Spinal cord (tissue), 10 donors: ENCODE measurements around the gene HLA-B. TPM values are rescaled to one million over a fixed set of nuclear protein-coding genes. Genes with fewer than 3 reads are reported as not detected.
"Not testable (repeated sequence)": the region's sequence is repeated elsewhere in the genome, so short reads cannot be mapped to it uniquely, and the experiment has no call there.

Experiments
- DNase-seq, 6 donors: peaks; one replicate each; pipeline versions ENCODE4 v3.0.0 to v3.0.0-alpha.2; 2013 to 2015; ENCODE audit warnings: low spot score in 6 of 6, low read depth in 4 of 6
- H3K27ac ChIP-seq: one replicate; pipeline ENCODE4 v1.5.1; 2013; ENCODE audit warnings: low read depth, low read length, control low read depth
- H3K27me3 ChIP-seq: one replicate; pipeline ENCODE4 v1.6.1; 2013; ENCODE audit warnings: low read length; ENCODE audit not compliant: control insufficient read depth, insufficient read depth
- H3K36me3 ChIP-seq: one replicate; pipeline ENCODE4 v1.6.1; 2013; ENCODE audit warnings: low read length; ENCODE audit not compliant: control insufficient read depth, insufficient read depth
- H3K4me1 ChIP-seq: one replicate; pipeline ENCODE4 v1.6.1; 2013; ENCODE audit warnings: low read length; ENCODE audit not compliant: control insufficient read depth, insufficient read depth
- H3K4me3 ChIP-seq: one replicate; pipeline ENCODE4 v1.5.1; 2013; ENCODE audit warnings: low read depth, low read length, control low read depth
- H3K9me3 ChIP-seq: one replicate; pipeline ENCODE4 v1.6.1; 2013; ENCODE audit warnings: low read length; ENCODE audit not compliant: control insufficient read depth, insufficient read depth
- WGBS: methylation state at CpG from one replicate; pipeline ENCODE4 v1.1.5; 2013; ENCODE audit warnings: missing lambda C conversion rate; ENCODE audit not compliant: insufficient coverage; 5-methylcytosine and 5-hydroxymethylcytosine counted together
- long read RNA-seq, 4 donors: transcript quantifications; one replicate each; lab custom pipeline, GENCODE V29; 2026
- polyA plus RNA-seq, 2 donors: library from polyadenylated mRNA; unstranded; fragments of 120-200 nt; gene quantifications; one replicate each; pipeline ENCODE4 v1.2.1, GENCODE V29; 2013; ENCODE audit not compliant: insufficient read length in 2 of 2
- total RNA-seq, 2 donors: library from RNA; depleted of rRNA in 1 of 2; stranded (reverse); fragments of 120-200 nt in 1 of 2; fragments of >200 nt in 1 of 2; gene quantifications; one replicate each; pipeline versions ENCODE4 v1.2.3 to v1.2.4, GENCODE V29; 2013 to 2014
- donor health status: healthy.

HLA-B gene
- total RNA-seq (100 to 1,000 TPM; 134 to 168 TPM), polyA plus RNA-seq (100 to 1,000 TPM; 126 to 189 TPM)
- long read RNA-seq, donor 1, transcript HLA-B-249 (8 exons, 1,547 nt) = major isoform, 40 of 60 reads
- long read RNA-seq, donor 1, partial matches to known transcripts = 17 of 60 reads
- long read RNA-seq, donor 1, other reads (novel, unspliced or antisense) = 0 of 60 reads
- long read RNA-seq, donor 2, transcript HLA-B-249 (8 exons, 1,547 nt) = major isoform, 17 of 17 reads
- long read RNA-seq, donor 2, partial matches to known transcripts = 0 of 17 reads
- long read RNA-seq, donor 2, other reads (novel, unspliced or antisense) = 0 of 17 reads
- long read RNA-seq, donor 3, transcript HLA-B-249 (8 exons, 1,547 nt) = major isoform, 8 of 9 reads
- long read RNA-seq, donor 3, partial matches to known transcripts = 0 of 9 reads
- long read RNA-seq, donor 3, other reads (novel, unspliced or antisense) = 0 of 9 reads
- long read RNA-seq, donor 4, transcript HLA-B-253 (2 exons, 753 nt) = minor isoform, 12 of 209 reads
- long read RNA-seq, donor 4, transcript HLA-B-249 (8 exons, 1,547 nt) = major isoform, 102 of 209 reads
- long read RNA-seq, donor 4, transcript HLA-B-254 (3 exons, 917 nt) = minor isoform, 5 of 209 reads
- long read RNA-seq, donor 4, partial matches to known transcripts = 85 of 209 reads
- long read RNA-seq, donor 4, other reads (novel, unspliced or antisense) = 0 of 209 reads

- H3K27me3 ChIP-seq = peaks cover 20% of the 10 kb centered on the region
- no peaks in the 10 kb centered on the region for H3K36me3 ChIP-seq
- WGBS = under 1% methylated on average over 21 of the region's 39 CpGs
- H3K9me3 ChIP-seq = no peaks in the 10 kb centered on the region
- H3K27ac ChIP-seq = no peak within 1 kb of the TSS
- H3K4me1 ChIP-seq = peaks cover 10% of the 10 kb centered on the region
- DNase-seq = peak; percentile 54 to 93 (median 71)
- H3K4me3 ChIP-seq = peak within 1 kb of the TSS; percentile 50
These were observed at the start of gene HLA-B for GRCh38 chr6:31356946-31357466. HLA-B (minus strand) TSS chr6:31357179; CDS start chr6:31357158, 21 bp downstream.

GRCh38 chr6:31405996-31406395 lies 49.0 kb upstream of the HLA-B start:
- Histone ChIP-seq H3K36me3 (no peaks in the 10 kb centered on the region), H3K4me1 (peaks cover 20% of the 10 kb centered on the region), H3K27me3 (peaks cover 33% of the 10 kb centered on the region), H3K9me3 (no peaks in the 10 kb centered on the region), H3K4me3 (no peak overlapping the region), H3K27ac (no peak overlapping the region)
- WGBS = no CpG with 5 or more reads among the region's 5 CpGs
- DNase-seq = no peak

DNA sequence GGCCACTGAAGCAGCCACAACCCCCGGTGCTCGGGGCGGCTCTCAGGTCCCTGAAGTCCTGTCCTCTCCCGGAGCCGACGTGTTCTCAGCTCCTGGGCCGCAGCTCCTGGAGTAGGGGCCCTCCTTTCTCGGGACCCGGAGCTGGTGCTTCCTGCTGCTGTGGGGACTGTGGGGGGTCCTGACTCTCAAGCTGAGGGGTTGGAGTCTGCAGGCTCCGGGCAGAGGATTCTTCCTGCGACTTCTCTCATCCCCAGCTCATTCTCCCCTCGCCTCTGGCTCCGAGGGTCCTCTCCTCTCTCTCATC lies 47.0 kb upstream of the HLA-B start:
- peak overlapping the region; percentile 85 for H3K27ac ChIP-seq
- WGBS = 2% methylated on average over 11 of the region's 13 CpGs
- not testable (repeated sequence) for DNase-seq, H3K36me3 ChIP-seq, H3K9me3 ChIP-seq
- H3K4me3 ChIP-seq = peak overlapping the region; percentile 67
- peaks cover 49% of the 10 kb centered on the region for H3K27me3 ChIP-seq
- H3K4me1 ChIP-seq = peaks cover 38% of the 10 kb centered on the region

GRCh38 chr6:31403283-31404060 lies 46.5 kb upstream of the HLA-B start, which contains the start of gene MICA:
MICA (plus strand) TSS chr6:31403595; CDS start chr6:31403633, 38 bp downstream.
- WGBS = 0% methylated on average over 58 of the region's 58 CpGs
- DNase-seq = peak in 5 of 6 donors; percentile 36 to 88 (median 47)
- Histone ChIP-seq H3K27ac (peak within 1 kb of the TSS; percentile 85), H3K36me3 (no peaks in the 10 kb centered on the region), H3K27me3 (peaks cover 49% of the 10 kb centered on the region), H3K4me1 (peaks cover 38% of the 10 kb centered on the region), H3K4me3 (peak within 1 kb of the TSS; percentile 67), H3K9me3 (no peaks in the 10 kb centered on the region)

- Histone ChIP-seq H3K9me3 (no peaks in the 10 kb centered on the region), H3K4me3 (peak overlapping the region; percentile 67), H3K4me1 (peaks cover 38% of the 10 kb centered on the region), H3K36me3 (no peaks in the 10 kb centered on the region), H3K27me3 (peaks cover 51% of the 10 kb centered on the region), H3K27ac (peak overlapping the region; percentile 85)
- DNase-seq = peak in 1 of 6 donors; percentile 63
- WGBS = 24% methylated on average over 27 of the region's 27 CpGs
These were observed 45.6 kb upstream of the HLA-B start for GRCh38 chr6:31402324-31403282.

DNA sequence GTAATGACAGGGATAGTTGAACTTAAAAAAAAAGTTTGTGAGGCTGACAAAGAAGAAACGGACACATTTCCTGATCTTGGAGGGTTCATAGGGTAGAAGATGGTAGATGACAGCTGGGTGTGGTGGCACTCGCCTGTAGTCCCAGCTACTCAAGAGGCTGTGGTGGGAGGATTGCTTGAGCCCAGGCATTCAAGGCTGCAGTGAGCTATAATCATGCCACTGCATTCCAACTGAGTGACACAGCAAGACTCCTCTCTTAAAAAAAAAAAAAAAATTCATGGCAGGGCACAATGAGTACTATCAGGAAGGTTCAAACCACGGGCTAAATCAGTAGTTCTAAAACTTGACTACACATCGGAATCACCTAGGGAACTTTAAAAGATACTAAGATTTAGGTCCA lies 44.4 kb upstream of the HLA-B start:
- WGBS = 84% methylated on average over 2 of the region's 4 CpGs
- no peaks in the 10 kb centered on the region for H3K36me3 ChIP-seq
- H3K4me1 ChIP-seq = peaks cover 38% of the 10 kb centered on the region
- H3K4me3 ChIP-seq = peak overlapping the region; percentile 84
- peaks cover 51% of the 10 kb centered on the region for H3K27me3 ChIP-seq
- no peaks in the 10 kb centered on the region for H3K9me3 ChIP-seq
- H3K27ac ChIP-seq = peak overlapping the region; percentile 96
- DNase-seq = no peak

- H3K27ac ChIP-seq = peak overlapping the region; percentile 96
- no peaks in the 10 kb centered on the region for H3K9me3 ChIP-seq
- DNase-seq = peak in 2 of 6 donors; percentile 16 to 45
- WGBS = 3% methylated on average over 22 of the region's 30 CpGs
- peaks cover 51% of the 10 kb centered on the region for H3K27me3 ChIP-seq
- H3K4me1 ChIP-seq = peaks cover 38% of the 10 kb centered on the region
- peak overlapping the region; percentile 84 for H3K4me3 ChIP-seq
- H3K36me3 ChIP-seq = no peaks in the 10 kb centered on the region
These were observed 43.7 kb upstream of the HLA-B start for GRCh38 chr6:31400467-31401289.
